Vagina (tissue), 2 donors: ENCODE results near the gene KLK12.

ENCODE experiments used
- CTCF ChIP-seq, 3 experiments: fragments of 450-650 bp in 2 of 3; fragments of 200-600 bp in 1 of 3; sonication (generic) in 1 of 3; IDR thresholded peaks; one replicate each; pipeline ENCODE4 v1.5.1; 2017 to 2019; ENCODE audit warnings: antibody characterized with exemption in 3 of 3, mild to moderate bottlenecking in 2 of 3, moderate library complexity in 2 of 3
- POLR2A ChIP-seq, 2 donors: fragments of 450-650 bp; IDR thresholded peaks; one replicate each; pipeline ENCODE4 v1.6.1; 2017; ENCODE audit warnings: antibody characterized with exemption in 2 of 2, mild to moderate bottlenecking in 2 of 2, moderate library complexity in 2 of 2
- POLR2AphosphoS5 ChIP-seq, 2 donors: sonication (generic); formaldehyde crosslinking; IDR thresholded peaks; one replicate each; pipeline ENCODE4 v1.9.0; 2017; ENCODE audit warnings: antibody characterized with exemption in 2 of 2, mild to moderate bottlenecking in 2 of 2, low read depth in 1 of 2; ENCODE audit not compliant: insufficient read depth in 1 of 2

DNA sequence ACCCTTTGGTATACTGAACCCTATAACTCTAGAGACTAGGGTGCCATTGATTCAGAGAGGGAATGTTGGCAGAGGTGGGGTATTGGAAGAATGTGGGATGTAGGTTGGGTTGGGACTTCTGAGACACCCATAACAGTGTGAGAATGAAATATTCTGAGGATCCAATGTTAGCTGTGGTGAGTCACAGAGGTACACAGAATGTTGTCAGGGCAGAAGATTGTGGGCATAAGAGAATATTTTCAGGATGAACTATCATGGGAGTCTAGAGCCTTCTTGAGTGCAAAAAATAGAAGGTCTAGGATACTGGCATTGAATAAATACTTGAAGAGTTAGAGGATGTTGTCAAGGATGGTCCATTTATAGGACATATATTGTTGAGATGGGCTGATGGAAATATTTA, 21.1 kb upstream of the KLK12 start:
- TF ChIP-seq CTCF (IDR thresholded peaks at IDR 0.05), result no peak
- no peak for TF ChIP-seq POLR2AphosphoS5 (IDR thresholded peaks at IDR 0.05; ENCODE audit: insufficient read depth in 1 of 2, low read depth in 1 of 2)
- no peak for TF ChIP-seq POLR2A (IDR thresholded peaks at IDR 0.05)
